ENCODE data around the gene AUTS2.

GRCh38 chr7:70654146-70654545 lies 1055.9 kb downstream of the AUTS2 start:
- TF ChIP-seq CTCF (IDR thresholded peaks at IDR 0.05) (no peak), EP300 (IDR thresholded peaks at IDR 0.05) (no peak), POLR2A (IDR thresholded peaks at IDR 0.05) (no peak)
